Cortex of kidney (tissue), 1 donor: Measurements from ENCODE around the gene RETN.
"Not testable (repeated sequence)": the region's sequence is repeated elsewhere in the genome, so short reads cannot be mapped to it uniquely, and the experiment has no call there.

Experiments
- DNase-seq: peaks from one replicate; lab custom pipeline; 2025; lab: John Stamatoyannopoulos, UW

Gene RETN

GRCh38 chr19:7637374-7638256, 31.2 kb upstream of the RETN start:
- DNase-seq = no peak

- no peak for DNase-seq
Measured at GRCh38 chr19:7638802-7639465, 29.9 kb upstream of the RETN start.

GRCh38 chr19:7639863-7640348, 28.9 kb upstream of the RETN start:
- DNase-seq = no peak

- no peak for DNase-seq
Measured at GRCh38 chr19:7640803-7641202, 28.0 kb upstream of the RETN start.

GRCh38 chr19:7641290-7642276, 27.3 kb upstream of the RETN start:
- DNase-seq = no peak

GRCh38 chr19:7642295-7643030, 26.4 kb upstream of the RETN start:
- no peak for DNase-seq

GRCh38 chr19:7643031-7643415, 25.8 kb upstream of the RETN start:
- DNase-seq = no peak

GRCh38 chr19:7643629-7644549, 25.0 kb upstream of the RETN start:
- not testable (repeated sequence) for DNase-seq

GRCh38 chr19:7644550-7644877, 24.3 kb upstream of the RETN start:
- DNase-seq = no peak

GRCh38 chr19:7645163-7645562, 23.7 kb upstream of the RETN start:
- DNase-seq = no peak

GRCh38 chr19:7645656-7646425, 23.0 kb upstream of the RETN start:
- no peak for DNase-seq

- DNase-seq = no peak
Measured at GRCh38 chr19:7646426-7646700, 22.5 kb upstream of the RETN start.

- no peak for DNase-seq
Measured at GRCh38 chr19:7647156-7647555, 21.7 kb upstream of the RETN start.

- no peak for DNase-seq
Measured at GRCh38 chr19:7648265-7649014, 20.4 kb upstream of the RETN start.

GRCh38 chr19:7650148-7650547, 18.7 kb upstream of the RETN start:
- no peak for DNase-seq

- no peak for DNase-seq
Measured at GRCh38 chr19:7652061-7652641, 16.7 kb upstream of the RETN start.

- DNase-seq = no peak
Measured at GRCh38 chr19:7654401-7654800, 14.4 kb upstream of the RETN start.

GRCh38 chr19:7655581-7655980, 13.3 kb upstream of the RETN start:
- DNase-seq = no peak
